ENCODE data around the gene ESAM.

The ESAM gene

DNA sequence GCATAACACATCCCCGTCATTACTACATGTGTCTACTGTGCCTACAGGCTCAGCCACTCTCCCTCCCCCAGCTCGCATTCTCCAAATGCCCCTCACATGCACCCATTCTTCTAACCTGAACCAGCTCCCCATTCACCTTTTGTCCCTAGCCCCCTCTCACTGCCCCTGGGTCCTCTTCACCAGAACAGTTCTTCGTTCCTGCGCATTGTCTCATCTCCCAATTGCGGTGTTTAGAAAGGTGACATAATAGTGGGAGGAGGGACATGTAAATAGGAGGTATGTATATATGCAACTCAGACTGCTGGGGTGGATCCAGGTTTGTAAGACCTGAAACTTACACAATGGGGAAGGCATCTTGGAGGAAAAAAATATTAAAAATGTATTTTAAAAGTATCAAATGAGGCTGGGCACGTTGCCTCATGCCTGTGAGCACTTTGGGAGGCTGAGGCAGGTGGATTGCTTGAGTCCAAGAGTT is 5.3 kb downstream of the ESAM start:
- no peak overlapping the region for H3K4me3 ChIP-seq (ENCODE audit: low read length)
- H3K9me3 ChIP-seq (ENCODE audit: control insufficient read depth, low read length), result no peaks in the 10 kb centered on the region
- peaks cover 38% of the 10 kb centered on the region for H3K27me3 ChIP-seq (ENCODE audit: control insufficient read depth, insufficient read depth, low read length)
- no peaks in the 10 kb centered on the region for H3K36me3 ChIP-seq (ENCODE audit: control insufficient read depth, insufficient read depth, low read length)
- H3K4me1 ChIP-seq (ENCODE audit: control insufficient read depth, insufficient read depth, low read length), result peaks cover 61% of the 10 kb centered on the region
- no peak overlapping the region for H3K9ac ChIP-seq (ENCODE audit: low read length)

GRCh38 chr11:124756033-124756752 is 5.9 kb downstream of the ESAM start:
- H3K36me3 ChIP-seq (ENCODE audit: control insufficient read depth, insufficient read depth, low read length), result no peaks in the 10 kb centered on the region
- H3K9ac ChIP-seq (ENCODE audit: low read length), result no peak overlapping the region
- H3K4me1 ChIP-seq (ENCODE audit: control insufficient read depth, insufficient read depth, low read length), result peaks cover 55% of the 10 kb centered on the region
- no peak overlapping the region for H3K4me3 ChIP-seq (ENCODE audit: low read length)
- H3K9me3 ChIP-seq (ENCODE audit: control insufficient read depth, low read length), result no peaks in the 10 kb centered on the region
- peaks cover 38% of the 10 kb centered on the region for H3K27me3 ChIP-seq (ENCODE audit: control insufficient read depth, insufficient read depth, low read length)

DNA sequence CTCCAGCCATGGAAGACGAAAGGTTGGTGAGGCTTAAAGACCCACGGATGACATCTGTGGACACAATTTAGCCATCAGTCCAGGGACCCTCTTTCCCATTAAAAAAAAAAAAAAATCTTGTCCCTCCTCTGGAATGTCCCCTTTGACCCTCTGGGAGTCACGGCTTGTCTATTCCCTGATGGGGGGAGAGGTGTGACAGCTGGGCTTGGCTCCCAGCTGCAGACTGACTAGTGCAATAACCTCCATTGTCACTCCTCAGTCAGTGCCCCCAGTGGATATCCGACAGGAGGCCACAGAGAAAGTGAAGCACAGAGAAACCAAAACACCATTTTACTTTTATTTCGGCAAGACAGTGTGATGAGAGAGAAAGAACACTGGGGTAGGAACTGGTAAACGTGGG is 7.4 kb downstream of the ESAM start:
- peaks cover 44% of the 10 kb centered on the region for H3K4me1 ChIP-seq (ENCODE audit: control insufficient read depth, insufficient read depth, low read length)
- H3K9ac ChIP-seq (ENCODE audit: low read length), result no peak overlapping the region
- no peaks in the 10 kb centered on the region for H3K9me3 ChIP-seq (ENCODE audit: control insufficient read depth, low read length)
- H3K36me3 ChIP-seq (ENCODE audit: control insufficient read depth, insufficient read depth, low read length), result no peaks in the 10 kb centered on the region
- peaks cover 23% of the 10 kb centered on the region for H3K27me3 ChIP-seq (ENCODE audit: control insufficient read depth, insufficient read depth, low read length)
- H3K4me3 ChIP-seq (ENCODE audit: low read length), result no peak overlapping the region

DNA sequence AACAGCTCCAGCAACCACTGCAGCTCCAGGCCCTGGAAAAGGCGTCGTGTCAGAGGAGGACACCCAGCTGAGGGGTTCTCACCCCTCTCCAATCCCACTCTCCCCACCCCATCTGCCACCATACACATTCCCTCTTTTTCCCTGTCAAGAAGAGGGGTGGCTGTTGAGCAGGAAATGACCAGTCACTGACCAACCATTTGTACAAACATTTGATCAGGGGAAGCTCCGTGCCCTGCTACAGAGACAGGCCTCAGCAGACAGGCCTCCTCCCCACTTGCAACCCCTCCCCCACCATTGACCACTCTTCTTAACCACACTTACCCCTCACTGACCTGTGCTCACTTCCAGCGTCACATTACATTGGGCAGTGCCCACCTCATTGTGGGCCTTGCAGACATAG is 7.8 kb downstream of the ESAM start:
- no peaks in the 10 kb centered on the region for H3K9me3 ChIP-seq (ENCODE audit: control insufficient read depth, low read length)
- H3K4me3 ChIP-seq (ENCODE audit: low read length), result no peak overlapping the region
- H3K9ac ChIP-seq (ENCODE audit: low read length), result no peak overlapping the region
- H3K27me3 ChIP-seq (ENCODE audit: control insufficient read depth, insufficient read depth, low read length), result peaks cover 19% of the 10 kb centered on the region
- H3K36me3 ChIP-seq (ENCODE audit: control insufficient read depth, insufficient read depth, low read length), result no peaks in the 10 kb centered on the region
- peaks cover 44% of the 10 kb centered on the region for H3K4me1 ChIP-seq (ENCODE audit: control insufficient read depth, insufficient read depth, low read length)

GRCh38 chr11:124753624-124754023 is 8.5 kb downstream of the ESAM start:
- Histone ChIP-seq H3K4me3 (ENCODE audit: low read length) (peak overlapping the region; percentile 22), H3K9ac (ENCODE audit: low read length) (no peak overlapping the region), H3K36me3 (ENCODE audit: control insufficient read depth, insufficient read depth, low read length) (peaks cover 3% of the 10 kb centered on the region), H3K9me3 (ENCODE audit: control insufficient read depth, low read length) (no peaks in the 10 kb centered on the region), H3K27me3 (ENCODE audit: control insufficient read depth, insufficient read depth, low read length) (peaks cover 13% of the 10 kb centered on the region), H3K4me1 (ENCODE audit: control insufficient read depth, insufficient read depth, low read length) (peaks cover 44% of the 10 kb centered on the region)

DNA sequence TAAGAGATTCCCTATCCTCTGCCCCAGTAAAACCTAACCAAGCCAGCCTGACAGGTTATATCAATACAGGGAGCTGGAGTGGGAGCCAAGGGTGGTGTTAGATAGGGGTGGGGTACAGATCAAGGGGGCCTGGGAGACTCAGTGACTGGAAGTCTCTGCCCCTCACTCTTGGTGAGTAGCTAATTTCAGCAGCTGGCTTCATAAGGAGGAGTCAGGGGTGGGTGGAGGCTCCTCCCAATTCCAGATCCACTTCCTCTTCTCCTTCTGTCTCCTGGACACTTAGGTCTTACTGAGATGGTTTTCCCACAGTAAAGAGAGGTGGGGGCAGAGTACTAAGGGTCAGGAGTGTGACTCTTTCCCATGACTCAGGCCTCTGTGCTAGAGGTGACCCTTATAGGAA is 8.9 kb downstream of the ESAM start:
- Histone ChIP-seq H3K36me3 (ENCODE audit: control insufficient read depth, insufficient read depth, low read length) (peaks cover 7% of the 10 kb centered on the region), H3K4me3 (ENCODE audit: low read length) (peak overlapping the region; percentile 22), H3K9ac (ENCODE audit: low read length) (peak overlapping the region; percentile 97), H3K27me3 (ENCODE audit: control insufficient read depth, insufficient read depth, low read length) (peaks cover 9% of the 10 kb centered on the region), H3K4me1 (ENCODE audit: control insufficient read depth, insufficient read depth, low read length) (peaks cover 44% of the 10 kb centered on the region), H3K9me3 (ENCODE audit: control insufficient read depth, low read length) (no peaks in the 10 kb centered on the region)

GRCh38 chr11:124752471-124753102 is 9.5 kb downstream of the ESAM start:
- Histone ChIP-seq H3K36me3 (ENCODE audit: control insufficient read depth, insufficient read depth, low read length) (peaks cover 8% of the 10 kb centered on the region), H3K4me3 (ENCODE audit: low read length) (peak overlapping the region; percentile 61), H3K4me1 (ENCODE audit: control insufficient read depth, insufficient read depth, low read length) (peaks cover 44% of the 10 kb centered on the region), H3K9me3 (ENCODE audit: control insufficient read depth, low read length) (no peaks in the 10 kb centered on the region), H3K9ac (ENCODE audit: low read length) (peak overlapping the region; percentile 97), H3K27me3 (ENCODE audit: control insufficient read depth, insufficient read depth, low read length) (peaks cover 9% of the 10 kb centered on the region)

GRCh38 chr11:124751741-124752470 is 10.2 kb downstream of the ESAM start, which contains the start of gene VSIG2:
VSIG2 (minus strand) TSS chr11:124752255; CDS start chr11:124752137, 118 bp downstream.
- Histone ChIP-seq H3K4me3 (ENCODE audit: low read length) (peak within 1 kb of the TSS; percentile 61), H3K9me3 (ENCODE audit: control insufficient read depth, low read length) (no peaks in the 10 kb centered on the region), H3K27me3 (ENCODE audit: control insufficient read depth, insufficient read depth, low read length) (peaks cover 15% of the 10 kb centered on the region), H3K4me1 (ENCODE audit: control insufficient read depth, insufficient read depth, low read length) (peaks cover 50% of the 10 kb centered on the region), H3K9ac (ENCODE audit: low read length) (peak within 1 kb of the TSS; percentile 97), H3K36me3 (ENCODE audit: control insufficient read depth, insufficient read depth, low read length) (peaks cover 8% of the 10 kb centered on the region)

GRCh38 chr11:124751391-124751740 is 10.7 kb downstream of the ESAM start:
- peaks cover 50% of the 10 kb centered on the region for H3K4me1 ChIP-seq (ENCODE audit: control insufficient read depth, insufficient read depth, low read length)
- peak overlapping the region; percentile 97 for H3K9ac ChIP-seq (ENCODE audit: low read length)
- H3K4me3 ChIP-seq (ENCODE audit: low read length), result peak overlapping the region; percentile 61
- peaks cover 18% of the 10 kb centered on the region for H3K27me3 ChIP-seq (ENCODE audit: control insufficient read depth, insufficient read depth, low read length)
- no peaks in the 10 kb centered on the region for H3K9me3 ChIP-seq (ENCODE audit: control insufficient read depth, low read length)
- H3K36me3 ChIP-seq (ENCODE audit: control insufficient read depth, insufficient read depth, low read length), result peaks cover 8% of the 10 kb centered on the region

- Histone ChIP-seq H3K27me3 (ENCODE audit: control insufficient read depth, insufficient read depth, low read length) (peaks cover 19% of the 10 kb centered on the region), H3K36me3 (ENCODE audit: control insufficient read depth, insufficient read depth, low read length) (peaks cover 8% of the 10 kb centered on the region)
Measured at GRCh38 chr11:124749912-124750311, 12.2 kb downstream of the ESAM start.

GRCh38 chr11:124748481-124749343 is 13.4 kb downstream of the ESAM start:
- H3K9me3 ChIP-seq (ENCODE audit: control insufficient read depth, low read length), result no peaks in the 10 kb centered on the region
- H3K9ac ChIP-seq (ENCODE audit: low read length), result peak overlapping the region; percentile 16
- H3K4me1 ChIP-seq (ENCODE audit: control insufficient read depth, insufficient read depth, low read length), result peaks cover 42% of the 10 kb centered on the region
- H3K4me3 ChIP-seq (ENCODE audit: low read length), result no peak overlapping the region
- peaks cover 8% of the 10 kb centered on the region for H3K36me3 ChIP-seq (ENCODE audit: control insufficient read depth, insufficient read depth, low read length)
- peaks cover 19% of the 10 kb centered on the region for H3K27me3 ChIP-seq (ENCODE audit: control insufficient read depth, insufficient read depth, low read length)

More at GRCh38 chr11:124749912-124750311, 12.2 kb downstream of the ESAM start:
- H3K4me3 ChIP-seq (ENCODE audit: low read length), result no peak overlapping the region
- peaks cover 50% of the 10 kb centered on the region for H3K4me1 ChIP-seq (ENCODE audit: control insufficient read depth, insufficient read depth, low read length)
- no peaks in the 10 kb centered on the region for H3K9me3 ChIP-seq (ENCODE audit: control insufficient read depth, low read length)
- no peak overlapping the region for H3K9ac ChIP-seq (ENCODE audit: low read length)

Measured in mucosa of stomach (tissue), 1 donor.